HG02642 (cell line): ENCODE measurements around the gene F2.

Experiments
- ATAC-seq: cut with Tn5 transposase; IDR thresholded peaks from one replicate; pipeline ENCODE4 v1.9.1; 2021; ENCODE audit warnings: mild to moderate bottlenecking; ENCODE audit not compliant: unreplicated experiment, poor library complexity

The F2 gene

DNA sequence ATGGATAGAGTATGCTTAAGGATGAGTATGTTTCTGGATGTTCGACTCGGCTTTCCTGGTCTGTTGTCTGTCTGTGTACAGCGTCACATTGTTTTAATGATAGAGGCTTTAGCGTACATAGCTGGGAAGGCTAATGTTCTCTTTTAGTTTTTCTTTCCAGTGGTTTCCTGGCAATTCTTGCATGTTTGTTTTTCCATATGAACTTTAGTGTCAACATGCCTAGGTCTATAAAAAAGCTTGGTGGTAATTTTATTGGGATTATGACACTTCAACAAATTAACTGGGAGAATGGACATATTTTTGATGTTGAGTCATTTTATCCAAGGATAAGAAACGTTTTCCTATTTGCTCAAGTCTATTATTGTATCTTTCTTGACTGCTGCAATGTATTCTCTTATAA lies 17.6 kb downstream of the F2 start:
- no peak for ATAC-seq

DNA sequence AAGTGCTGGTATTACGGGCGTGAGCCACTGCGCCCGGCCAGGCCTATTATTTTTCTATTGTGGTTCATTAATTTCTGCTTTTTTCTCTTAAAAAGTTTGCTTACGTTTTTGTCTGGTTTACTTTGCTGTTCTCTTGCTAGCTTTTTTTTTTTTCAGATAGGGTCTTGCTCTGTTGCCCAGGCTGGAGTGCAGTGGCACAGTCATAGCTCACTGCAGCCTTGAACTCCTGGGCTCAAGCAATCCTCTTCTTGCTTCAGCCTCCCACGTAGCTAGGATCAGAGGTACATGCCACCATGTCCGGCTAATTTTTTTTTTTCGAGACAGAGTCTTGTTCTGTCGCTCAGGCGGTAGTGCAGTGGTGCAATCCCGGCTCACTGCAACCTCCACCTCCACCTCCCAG lies 18.7 kb downstream of the F2 start:
- ATAC-seq: no peak

- no peak for ATAC-seq
These were observed 19.9 kb downstream of the F2 start for GRCh38 chr11:46738887-46739286.

- ATAC-seq: no peak
These were observed 22.8 kb downstream of the F2 start for GRCh38 chr11:46741600-46742484.

DNA sequence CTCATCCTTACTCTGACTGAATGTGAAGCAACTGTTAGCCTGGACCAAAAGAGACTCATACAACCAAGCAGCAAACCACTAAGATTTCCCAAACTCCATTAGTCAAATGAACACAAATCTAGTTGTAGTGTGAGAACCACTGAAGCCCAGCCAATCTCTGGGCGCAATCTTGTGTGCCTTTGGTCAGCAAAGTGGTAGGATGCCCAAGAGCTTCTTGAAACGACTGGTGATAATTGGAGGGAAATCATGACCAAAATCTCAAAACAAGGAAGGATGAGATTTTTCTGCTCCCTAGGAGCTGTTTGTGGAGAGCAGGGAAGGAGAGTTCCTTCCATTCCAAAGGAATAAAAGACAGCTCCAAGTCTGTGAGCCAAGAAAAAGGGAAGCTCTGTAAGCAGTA lies 24.0 kb downstream of the F2 start:
- ATAC-seq: no peak

DNA sequence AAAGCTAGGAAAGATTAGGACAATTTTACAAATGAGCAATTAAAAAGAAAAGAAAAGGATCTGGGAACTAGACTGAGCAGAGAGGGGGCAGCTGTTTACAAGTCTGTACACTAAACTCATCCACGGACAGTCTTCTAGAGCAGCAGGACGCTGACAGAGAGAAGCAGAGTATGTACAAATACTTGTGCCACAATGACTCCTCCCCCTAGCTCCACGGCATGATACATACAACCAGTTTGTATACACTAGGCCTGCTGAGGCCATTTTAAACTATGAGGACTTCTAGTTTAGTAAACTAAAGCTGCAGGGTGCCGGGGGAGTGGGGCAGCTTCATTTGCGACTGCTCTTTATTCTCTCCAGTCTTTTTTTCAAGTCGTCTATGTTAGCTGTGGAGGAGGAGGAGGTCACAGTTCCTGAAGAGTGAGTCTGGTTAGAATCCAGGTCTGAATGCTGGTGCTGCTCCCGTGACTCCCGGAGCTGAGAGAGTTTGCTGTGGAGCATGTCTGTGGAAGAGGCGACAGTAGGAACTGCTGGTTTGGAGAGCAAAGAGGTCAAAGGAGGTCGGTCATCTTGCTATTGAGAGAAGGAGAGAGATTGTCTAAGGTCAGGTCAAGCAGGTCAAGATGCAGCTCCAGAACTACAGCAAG lies 24.8 kb downstream of the F2 start:
- no peak for ATAC-seq

- ATAC-seq: no peak
These were observed 26.3 kb downstream of the F2 start for GRCh38 chr11:46745328-46745727.

DNA sequence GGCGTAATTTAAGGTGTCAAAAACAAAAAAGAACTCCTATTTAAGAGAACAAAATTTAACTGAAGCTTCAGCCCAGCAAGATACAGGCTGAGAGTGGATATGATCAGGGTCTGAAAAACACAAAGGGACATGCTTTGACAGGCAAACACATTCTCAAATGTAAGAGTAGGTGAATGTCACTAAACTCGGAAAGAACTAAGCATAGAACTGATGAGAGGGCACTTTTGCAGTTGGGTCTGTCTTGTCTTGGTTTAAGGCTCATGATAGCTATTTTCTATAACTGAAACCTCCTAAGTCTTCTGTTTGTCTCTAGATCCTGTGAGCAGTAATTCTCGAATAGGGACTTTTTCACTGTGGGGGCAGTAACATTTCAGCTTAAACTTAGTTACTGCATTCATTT lies 27.0 kb downstream of the F2 start:
- no peak for ATAC-seq

- ATAC-seq: no peak
These were observed 28.1 kb downstream of the F2 start for GRCh38 chr11:46747150-46747549.

- ATAC-seq: no peak
These were observed 36.9 kb downstream of the F2 start for GRCh38 chr11:46755962-46756361.

DNA sequence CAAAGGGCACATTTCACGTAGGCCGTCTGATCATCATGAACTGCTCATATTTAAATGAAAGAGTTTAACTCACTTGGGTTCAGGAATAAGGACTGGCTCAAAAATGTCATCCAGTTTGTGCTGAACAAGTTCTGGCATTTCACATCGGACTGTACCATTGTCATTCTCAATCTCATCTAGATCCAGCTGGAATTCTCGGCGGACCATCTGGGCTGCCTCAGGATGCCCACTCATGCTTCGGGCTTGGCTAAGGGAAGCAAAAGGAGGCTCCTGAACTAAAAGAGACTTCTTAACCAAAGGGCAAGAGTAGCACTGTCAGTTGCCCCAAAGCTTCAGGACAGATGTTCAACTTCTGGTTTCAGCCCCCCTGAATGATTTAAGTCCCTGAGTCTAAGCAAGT lies 40.2 kb downstream of the F2 start:
- ATAC-seq: no peak

DNA sequence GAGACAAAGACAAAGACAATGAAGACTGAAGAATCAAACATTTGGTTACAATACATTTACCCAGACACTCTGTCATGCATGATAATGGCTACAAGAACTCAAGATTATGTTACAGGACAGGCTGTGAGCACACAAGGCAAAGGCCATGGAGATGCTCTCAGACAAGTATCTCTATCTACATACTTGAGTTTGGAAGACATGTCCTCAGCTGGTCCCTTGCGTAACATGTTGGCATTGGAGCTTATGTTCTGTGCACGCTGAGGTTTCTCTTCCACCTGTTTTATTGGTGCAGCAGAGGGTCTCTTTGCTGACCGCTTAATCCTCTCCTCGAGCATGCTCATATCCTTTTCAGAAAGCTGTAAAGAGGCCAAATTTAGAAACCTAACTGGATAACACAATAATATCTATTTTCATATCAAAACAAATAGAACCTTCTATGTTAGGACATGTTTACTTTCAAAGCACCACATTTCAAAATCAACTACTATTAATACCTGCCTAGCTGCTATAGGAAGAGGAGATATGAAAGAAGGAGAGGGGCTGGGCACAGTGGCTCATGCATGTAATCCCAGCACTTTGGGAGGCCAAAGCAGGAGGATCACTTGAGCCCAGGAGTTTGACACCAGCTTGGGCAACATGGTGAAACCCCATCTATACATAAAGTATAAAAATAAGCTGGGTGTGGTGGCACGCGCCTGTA lies 41.6 kb downstream of the F2 start:
- no peak for ATAC-seq

DNA sequence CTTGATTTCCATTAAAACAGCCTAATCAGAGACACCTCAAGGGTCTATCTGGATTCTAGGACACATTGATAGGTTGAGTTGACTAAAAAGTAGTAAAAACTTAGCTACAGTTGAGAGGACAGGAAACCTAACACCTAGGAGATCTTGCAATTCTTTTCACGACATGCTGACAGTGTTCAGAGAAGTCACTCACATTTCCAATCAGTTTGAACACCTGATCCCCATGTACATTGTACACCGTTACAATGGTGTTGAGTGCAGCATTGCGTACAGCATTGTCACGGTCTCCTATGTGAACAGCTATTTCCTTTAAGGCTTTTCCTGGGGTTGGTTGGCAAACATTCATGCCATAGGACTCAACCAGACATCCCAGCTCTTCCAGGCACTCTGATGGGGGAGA lies 42.8 kb downstream of the F2 start:
- ATAC-seq: no peak

GRCh38 chr11:46762248-46762647 lies 43.2 kb downstream of the F2 start:
- no peak for ATAC-seq

DNA sequence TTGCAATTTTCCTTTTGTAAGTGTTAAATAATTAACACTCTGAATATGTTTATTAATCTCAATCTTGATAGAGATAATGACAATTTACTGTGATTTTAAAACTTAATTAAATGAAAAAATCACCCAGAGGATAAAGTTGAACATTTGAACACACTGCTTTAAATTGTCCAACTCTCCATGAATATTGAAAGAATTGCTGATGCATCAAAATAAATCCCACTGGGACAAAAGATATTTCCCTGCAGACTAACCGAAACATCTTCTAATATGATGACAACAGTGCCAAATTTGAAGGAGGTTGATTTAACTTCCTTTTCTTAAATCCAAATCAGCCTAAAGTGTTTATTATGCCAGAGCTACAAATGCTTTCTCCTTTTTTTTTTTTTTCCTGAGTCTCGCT lies 47.6 kb downstream of the F2 start:
- no peak for ATAC-seq

GRCh38 chr11:46769636-46770221 lies 50.7 kb downstream of the F2 start:
- no peak for ATAC-seq

GRCh38 chr11:46776878-46777277 lies 57.9 kb downstream of the F2 start:
- ATAC-seq: no peak

DNA sequence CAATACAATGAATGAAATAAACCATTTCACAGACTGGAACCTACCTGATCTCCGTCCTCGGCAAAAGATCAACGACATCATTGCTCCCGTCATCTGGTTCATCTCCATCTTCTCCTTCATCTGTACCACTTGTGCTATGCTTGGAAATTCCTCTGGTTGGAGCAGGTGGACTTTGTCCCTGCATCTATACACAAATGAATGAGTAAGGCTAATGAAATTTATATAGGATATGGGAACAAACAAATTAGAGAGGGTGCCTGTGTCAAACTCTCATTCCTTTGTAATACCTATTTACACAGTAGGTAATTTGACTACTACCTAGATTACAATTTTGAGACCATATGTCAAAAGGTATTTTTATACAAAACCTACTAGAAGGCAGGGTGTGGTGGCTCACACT lies 59.4 kb downstream of the F2 start:
- no peak for ATAC-seq
